Stimulated activated CD8-positive, alpha-beta memory T cell treated with anti-CD3 and anti-CD28 coated beads, Interleukin-12 subunit alpha, Interleukin-12 subunit beta, amount 100 ng/mL, for 1 hour (primary cell): ENCODE data around the gene MAP4K3.

ENCODE experiments used
- DNase-seq: peaks from one replicate; pipeline ENCODE4 v3.0.0-alpha.2; 2020; ENCODE audit warnings: low read depth

The MAP4K3 gene

GRCh38 chr2:39436592-39437521 lies at the start of gene MAP4K3:
Gene MAP4K3, minus strand, starts transcription at chr2:39437285. Its CDS starts 298 bp downstream, at chr2:39436987.
- peak; percentile 60 for DNase-seq

- DNase-seq: no peak
Observed at GRCh38 chr2:39486071-39486470, 49.0 kb upstream of the MAP4K3 start.

GRCh38 chr2:39484620-39485495 lies 47.8 kb upstream of the MAP4K3 start:
- DNase-seq: no peak

- DNase-seq: no peak
Observed at GRCh38 chr2:39484206-39484605, 47.1 kb upstream of the MAP4K3 start.

GRCh38 chr2:39483534-39483933 lies 46.4 kb upstream of the MAP4K3 start:
- no peak for DNase-seq

- no peak for DNase-seq
Observed at GRCh38 chr2:39481611-39482010, 44.5 kb upstream of the MAP4K3 start.

- no peak for DNase-seq
Observed at GRCh38 chr2:39479696-39480095, 42.6 kb upstream of the MAP4K3 start.

GRCh38 chr2:39479053-39479670 lies 42.1 kb upstream of the MAP4K3 start:
- DNase-seq: no peak

- DNase-seq: no peak
Observed at GRCh38 chr2:39476524-39476923, 39.4 kb upstream of the MAP4K3 start.

GRCh38 chr2:39475006-39475405 lies 37.9 kb upstream of the MAP4K3 start:
- DNase-seq: no peak

GRCh38 chr2:39470580-39470979 lies 33.5 kb upstream of the MAP4K3 start:
- DNase-seq: no peak

GRCh38 chr2:39469807-39470206 lies 32.7 kb upstream of the MAP4K3 start:
- no peak for DNase-seq

- no peak for DNase-seq
Observed at GRCh38 chr2:39468579-39469451, 31.7 kb upstream of the MAP4K3 start.

- DNase-seq: no peak
Observed at GRCh38 chr2:39466311-39466710, 29.2 kb upstream of the MAP4K3 start.

GRCh38 chr2:39464864-39465263 lies 27.8 kb upstream of the MAP4K3 start:
- no peak for DNase-seq

GRCh38 chr2:39455826-39456225 lies 18.7 kb upstream of the MAP4K3 start:
- no peak for DNase-seq

GRCh38 chr2:39452396-39452795 lies 15.3 kb upstream of the MAP4K3 start:
- no peak for DNase-seq

- DNase-seq: no peak
Observed at GRCh38 chr2:39451954-39452353, 14.9 kb upstream of the MAP4K3 start.

GRCh38 chr2:39448169-39448502 lies 11.1 kb upstream of the MAP4K3 start:
- no peak for DNase-seq

GRCh38 chr2:39447266-39448168 lies 10.4 kb upstream of the MAP4K3 start:
- DNase-seq: no peak
